ENCODE data around the gene PCDHGB1.
"Not testable (repeated sequence)": the region's sequence is repeated elsewhere in the genome, so short reads cannot be mapped to it uniquely, and the experiment has no call there.

The PCDHGB1 gene

DNA sequence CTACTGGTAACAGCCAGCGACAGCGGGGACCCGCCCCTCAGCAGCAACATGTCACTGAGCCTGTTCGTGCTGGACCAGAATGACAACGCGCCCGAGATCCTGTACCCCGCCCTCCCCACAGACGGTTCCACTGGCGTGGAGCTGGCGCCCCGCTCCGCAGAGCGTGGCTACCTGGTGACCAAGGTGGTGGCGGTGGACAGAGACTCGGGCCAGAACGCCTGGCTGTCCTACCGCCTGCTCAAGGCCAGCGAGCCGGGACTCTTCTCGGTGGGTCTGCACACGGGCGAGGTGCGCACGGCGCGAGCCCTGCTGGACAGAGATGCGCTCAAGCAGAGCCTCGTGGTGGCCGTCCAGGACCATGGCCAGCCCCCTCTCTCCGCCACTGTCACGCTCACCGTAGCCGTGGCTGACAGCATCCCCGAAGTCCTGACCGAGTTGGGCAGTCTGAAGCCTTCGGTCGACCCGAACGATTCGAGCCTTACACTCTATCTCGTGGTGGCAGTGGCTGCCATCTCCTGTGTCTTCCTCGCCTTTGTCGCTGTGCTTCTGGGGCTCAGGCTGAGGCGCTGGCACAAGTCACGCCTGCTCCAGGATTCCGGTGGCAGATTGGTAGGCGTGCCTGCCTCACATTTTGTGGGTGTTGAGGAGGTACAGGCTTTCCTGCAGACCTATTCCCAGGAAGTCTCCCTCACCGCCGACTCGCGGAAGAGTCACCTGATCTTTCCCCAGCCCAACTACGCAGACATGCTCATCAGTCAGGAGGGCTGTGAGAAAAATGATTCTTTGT, 44.7 kb downstream of the PCDHGB1 start:
- not testable (repeated sequence) for H3K36me3 ChIP-seq (ENCODE audit: control insufficient read depth in 2 of 2, insufficient read depth in 2 of 2, low read length in 2 of 2); H3K27me3 ChIP-seq (ENCODE audit: control insufficient read depth in 2 of 2, insufficient read depth in 2 of 2, low read length in 2 of 2); H3K4me3 ChIP-seq (ENCODE audit: low read length in 2 of 2); H3K9ac ChIP-seq (ENCODE audit: low read depth in 1 of 2, low read length in 2 of 2); H3K27ac ChIP-seq (ENCODE audit: low read depth in 2 of 2, low read length in 2 of 2); H3K4me1 ChIP-seq (ENCODE audit: control insufficient read depth in 2 of 2, insufficient read depth in 2 of 2, low read length in 2 of 2)
- H3K9me3 ChIP-seq (ENCODE audit: control insufficient read depth in 2 of 2, low read length in 2 of 2): peaks cover 16 to 38% of the 10 kb centered on the region in 2 donors

DNA sequence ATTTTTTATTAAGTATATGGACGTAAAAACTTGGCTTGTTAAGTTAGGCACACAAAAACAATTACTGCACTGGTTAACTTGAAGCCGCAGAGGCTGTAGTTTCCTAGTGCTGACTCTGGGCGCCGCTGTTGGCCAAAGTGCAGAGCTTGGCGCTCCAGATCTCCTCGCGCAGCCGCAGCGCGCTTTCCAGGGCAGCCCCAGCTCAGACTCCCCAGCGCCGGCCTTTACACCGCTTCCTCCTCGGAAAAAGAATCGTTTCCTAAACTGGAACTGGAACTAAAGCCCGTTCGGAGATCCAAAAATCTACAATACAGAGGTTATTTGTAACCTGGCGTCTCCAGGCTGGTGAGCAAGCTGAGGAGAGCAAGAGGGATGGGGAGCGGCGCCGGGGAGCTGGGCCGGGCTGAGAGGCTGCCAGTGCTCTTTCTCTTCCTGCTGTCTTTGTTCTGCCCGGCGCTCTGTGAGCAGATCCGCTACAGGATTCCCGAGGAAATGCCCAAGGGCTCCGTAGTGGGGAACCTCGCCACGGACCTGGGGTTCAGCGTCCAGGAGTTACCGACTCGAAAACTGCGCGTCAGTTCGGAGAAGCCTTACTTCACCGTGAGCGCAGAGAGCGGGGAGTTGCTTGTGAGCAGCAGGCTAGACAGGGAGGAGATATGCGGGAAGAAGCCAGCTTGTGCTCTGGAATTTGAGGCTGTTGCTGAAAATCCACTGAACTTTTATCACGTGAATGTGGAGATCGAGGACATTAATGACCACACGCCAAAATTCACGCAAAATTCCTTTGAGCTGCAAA, 48.1 kb downstream of the PCDHGB1 start, which contains the start of gene PCDHGB5:
Gene PCDHGB5 (plus strand): TSS at position 192 of the 796 bp plus-strand sequence. CDS start 181 bp downstream, at position 373.
- peak within 1 kb of the TSS; percentile 16 to 48 for H3K4me3 ChIP-seq (ENCODE audit: low read length in 2 of 2)
- not testable (repeated sequence) for H3K27ac ChIP-seq (ENCODE audit: low read depth in 2 of 2, low read length in 2 of 2); H3K9ac ChIP-seq (ENCODE audit: low read depth in 1 of 2, low read length in 2 of 2); H3K36me3 ChIP-seq (ENCODE audit: control insufficient read depth in 2 of 2, insufficient read depth in 2 of 2, low read length in 2 of 2); H3K4me1 ChIP-seq (ENCODE audit: control insufficient read depth in 2 of 2, insufficient read depth in 2 of 2, low read length in 2 of 2); H3K27me3 ChIP-seq (ENCODE audit: control insufficient read depth in 2 of 2, insufficient read depth in 2 of 2, low read length in 2 of 2)
- H3K9me3 ChIP-seq (ENCODE audit: control insufficient read depth in 2 of 2, low read length in 2 of 2): peaks cover 32 to 39% of the 10 kb centered on the region in 2 donors

DNA sequence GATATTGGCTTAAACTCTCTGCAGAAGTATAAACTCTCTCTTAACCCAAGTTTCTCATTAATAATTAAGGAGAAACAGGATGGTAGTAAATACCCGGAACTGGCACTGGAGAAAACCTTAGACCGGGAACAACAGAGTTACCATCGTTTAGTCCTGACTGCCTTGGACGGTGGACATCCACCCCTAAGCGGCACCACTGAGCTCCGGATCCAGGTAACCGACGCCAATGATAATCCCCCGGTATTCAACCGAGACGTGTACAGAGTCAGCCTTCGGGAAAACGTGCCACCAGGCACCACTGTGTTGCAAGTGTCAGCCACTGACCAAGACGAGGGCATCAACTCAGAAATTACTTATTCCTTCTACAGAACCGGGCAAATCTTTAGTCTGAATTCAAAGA, 48.7 kb downstream of the PCDHGB1 start:
- Histone ChIP-seq H3K27me3 (ENCODE audit: control insufficient read depth in 2 of 2, insufficient read depth in 2 of 2, low read length in 2 of 2) (peaks cover 0 to 3% of the 10 kb centered on the region in 2 donors), H3K9ac (ENCODE audit: low read depth in 1 of 2, low read length in 2 of 2) (no peak overlapping the region), H3K9me3 (ENCODE audit: control insufficient read depth in 2 of 2, low read length in 2 of 2) (peaks cover 35 to 36% of the 10 kb centered on the region in 2 donors), H3K27ac (ENCODE audit: low read depth in 2 of 2, low read length in 2 of 2) (no peak overlapping the region), H3K4me3 (ENCODE audit: low read length in 2 of 2) (peak overlapping the region; percentile 5 to 16), H3K36me3 (ENCODE audit: control insufficient read depth in 2 of 2, insufficient read depth in 2 of 2, low read length in 2 of 2) (no peaks in the 10 kb centered on the region), H3K4me1 (ENCODE audit: control insufficient read depth in 2 of 2, insufficient read depth in 2 of 2, low read length in 2 of 2) (no peaks in the 10 kb centered on the region)

DNA sequence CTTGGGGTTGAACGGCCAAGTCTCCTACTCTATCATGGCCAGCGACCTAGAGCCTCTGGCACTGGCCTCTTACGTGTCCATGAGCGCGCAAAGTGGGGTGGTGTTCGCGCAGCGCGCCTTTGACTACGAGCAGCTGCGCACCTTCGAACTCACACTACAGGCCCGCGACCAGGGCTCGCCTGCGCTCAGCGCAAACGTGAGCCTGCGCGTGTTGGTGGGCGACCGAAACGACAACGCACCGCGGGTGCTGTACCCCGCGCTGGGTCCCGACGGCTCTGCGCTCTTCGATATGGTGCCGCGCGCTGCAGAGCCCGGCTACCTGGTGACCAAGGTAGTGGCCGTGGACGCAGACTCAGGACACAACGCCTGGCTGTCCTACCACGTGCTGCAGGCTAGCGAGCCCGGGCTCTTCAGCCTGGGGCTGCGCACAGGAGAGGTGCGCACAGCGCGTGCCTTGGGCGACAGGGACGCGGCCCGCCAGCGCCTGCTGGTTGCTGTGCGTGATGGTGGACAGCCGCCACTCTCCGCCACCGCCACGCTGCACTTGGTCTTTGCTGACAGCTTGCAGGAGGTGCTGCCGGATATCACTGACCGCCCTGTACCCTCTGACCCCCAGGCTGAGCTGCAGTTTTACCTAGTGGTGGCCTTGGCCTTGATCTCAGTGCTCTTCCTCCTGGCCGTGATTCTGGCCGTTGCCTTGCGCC, 49.8 kb downstream of the PCDHGB1 start:
- Histone ChIP-seq H3K9ac (ENCODE audit: low read depth in 1 of 2, low read length in 2 of 2) (no peak overlapping the region), H3K4me3 (ENCODE audit: low read length in 2 of 2) (no peak overlapping the region), H3K9me3 (ENCODE audit: control insufficient read depth in 2 of 2, low read length in 2 of 2) (peaks cover 34 to 41% of the 10 kb centered on the region in 2 donors), H3K36me3 (ENCODE audit: control insufficient read depth in 2 of 2, insufficient read depth in 2 of 2, low read length in 2 of 2) (no peaks in the 10 kb centered on the region), H3K4me1 (ENCODE audit: control insufficient read depth in 2 of 2, insufficient read depth in 2 of 2, low read length in 2 of 2) (no peaks in the 10 kb centered on the region), H3K27me3 (ENCODE audit: control insufficient read depth in 2 of 2, insufficient read depth in 2 of 2, low read length in 2 of 2) (peaks cover 0 to 3% of the 10 kb centered on the region in 2 donors), H3K27ac (ENCODE audit: low read depth in 2 of 2, low read length in 2 of 2) (no peak overlapping the region)

All from mucosa of rectum (tissue), 2 donors.